Measurements from ENCODE around the gene FADS3.

Gene FADS3

DNA sequence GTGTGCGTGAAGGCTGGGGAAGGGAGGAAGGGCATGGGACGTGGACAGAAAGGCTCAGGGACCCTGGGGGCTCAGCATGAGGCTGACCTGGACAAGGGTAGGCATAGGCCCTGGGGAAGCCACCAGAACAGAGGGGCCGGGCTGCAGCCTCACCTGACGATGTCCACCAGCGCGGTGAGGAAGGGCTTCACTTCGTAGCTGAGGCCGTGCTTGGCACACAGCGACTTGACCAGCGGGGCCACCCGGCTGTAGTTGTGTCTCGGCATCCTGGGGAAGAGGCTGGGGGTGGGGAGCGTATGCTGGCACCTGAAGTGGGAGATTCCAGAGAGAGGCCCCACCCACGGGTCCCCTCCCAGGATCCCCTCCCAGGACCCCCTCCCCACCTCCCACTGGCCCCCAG, 15.6 kb downstream of the FADS3 start:
- DNase-seq (ENCODE audit: low read depth) = no peak

- no peak for DNase-seq (ENCODE audit: low read depth)
Observed at GRCh38 chr11:61874853-61875252, 16.5 kb downstream of the FADS3 start.

DNA sequence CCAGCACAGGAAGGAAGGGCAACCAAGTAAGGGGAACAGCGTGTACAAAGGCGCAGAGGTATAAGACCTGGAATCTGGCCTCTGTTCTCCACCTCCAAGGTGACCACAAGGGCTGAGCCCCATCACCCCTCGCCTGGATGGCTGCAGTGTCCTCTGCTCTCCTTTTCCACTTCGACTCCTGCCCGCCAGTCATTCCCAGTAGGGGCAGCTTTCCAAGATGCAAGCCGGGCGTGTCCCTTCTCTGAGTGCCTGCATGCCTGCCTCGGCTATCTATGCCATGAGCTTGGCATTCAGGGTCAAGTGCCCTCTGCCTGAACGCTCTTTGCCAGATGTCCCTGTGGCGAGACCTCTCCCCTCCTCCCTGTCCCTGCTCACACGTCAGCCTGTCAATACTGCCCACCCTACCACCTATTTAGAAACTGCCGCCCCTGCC, 17.0 kb downstream of the FADS3 start:
- DNase-seq (ENCODE audit: low read depth) = no peak

- DNase-seq (ENCODE audit: low read depth) = no peak
Observed at GRCh38 chr11:61873588-61874376, 17.6 kb downstream of the FADS3 start.

DNA sequence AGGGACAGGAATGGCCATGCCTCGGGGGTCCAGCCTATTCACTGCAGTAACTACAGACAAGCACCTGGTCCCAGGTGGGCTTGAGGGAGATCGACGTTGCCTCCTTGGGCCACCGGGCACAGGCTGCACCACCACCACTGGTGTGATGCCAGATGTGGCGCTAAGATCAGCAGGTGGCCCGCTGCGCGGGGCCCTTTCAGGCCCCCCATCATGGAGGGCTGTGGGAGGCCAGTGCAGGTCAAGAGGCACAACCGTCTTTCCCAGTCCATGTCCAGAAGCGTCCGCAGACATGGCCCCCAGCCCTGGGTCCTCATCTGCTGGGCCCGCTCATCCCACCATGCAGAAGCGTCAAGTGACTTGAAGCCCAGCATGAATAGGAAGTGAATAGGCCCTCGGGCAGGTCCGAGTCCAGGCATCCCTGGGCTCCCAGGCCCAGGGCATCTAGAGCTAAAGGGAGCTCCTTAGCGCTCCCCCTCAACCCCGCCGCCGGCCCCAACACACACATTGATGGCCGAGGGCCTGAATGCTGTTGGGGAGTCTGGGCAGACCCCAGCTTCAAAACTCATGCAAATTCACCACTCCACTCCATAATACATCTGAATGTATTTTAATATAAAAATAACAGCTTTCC, 18.3 kb downstream of the FADS3 start:
- DNase-seq (ENCODE audit: low read depth) = no peak

DNA sequence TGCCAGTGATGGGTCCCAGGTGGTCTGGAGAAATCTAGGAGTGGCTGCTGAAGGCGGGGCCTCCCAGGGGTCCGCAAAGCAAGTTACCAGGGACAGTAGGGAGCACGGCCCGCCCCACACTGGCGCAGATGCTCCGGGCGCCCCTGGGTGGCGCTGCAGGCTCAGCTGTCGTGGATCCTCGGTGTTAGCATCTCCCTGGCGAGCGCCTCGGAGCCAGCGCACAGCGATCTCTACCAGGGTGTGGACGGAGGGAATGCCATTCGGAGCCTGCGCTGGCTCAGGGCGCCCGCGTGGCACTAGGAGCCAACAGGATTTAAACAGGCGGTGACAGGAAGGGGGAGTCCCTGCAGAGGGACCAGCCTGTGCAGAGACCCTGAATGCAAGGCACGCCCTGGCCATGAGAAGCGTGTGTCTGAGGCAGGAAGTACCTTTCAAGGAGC, 20.2 kb downstream of the FADS3 start:
- peak; percentile 35 for DNase-seq (ENCODE audit: low read depth)

GRCh38 chr11:61870541-61871031, 20.8 kb downstream of the FADS3 start:
- DNase-seq (ENCODE audit: low read depth) = no peak

- DNase-seq (ENCODE audit: low read depth) = no peak
Observed at GRCh38 chr11:61869708-61870451, 21.5 kb downstream of the FADS3 start.

GRCh38 chr11:61869429-61869707, 22.0 kb downstream of the FADS3 start:
- DNase-seq (ENCODE audit: low read depth) = no peak

- no peak for DNase-seq (ENCODE audit: low read depth)
Observed at GRCh38 chr11:61868571-61869428, 22.5 kb downstream of the FADS3 start.

DNA sequence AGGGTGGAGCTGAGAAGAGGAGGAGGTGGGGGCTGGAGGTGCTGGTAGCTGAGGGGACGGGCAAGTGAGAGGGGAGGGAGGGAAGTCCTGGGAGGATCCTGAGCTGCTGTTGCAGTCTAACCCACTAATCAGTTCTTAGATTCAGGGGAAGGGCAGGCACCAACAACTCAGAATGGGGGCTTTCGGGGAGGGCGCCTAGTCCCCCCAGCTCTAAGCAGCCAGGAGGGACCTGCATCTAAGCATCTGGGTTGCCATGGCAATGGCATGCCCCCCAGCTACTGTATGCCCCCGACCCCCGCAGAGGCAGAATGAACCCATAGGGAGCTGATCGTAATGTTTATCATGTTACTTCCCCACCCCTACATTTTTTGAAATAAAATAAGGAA, 24.4 kb downstream of the FADS3 start:
- no peak for DNase-seq (ENCODE audit: low read depth)

GRCh38 chr11:61866231-61866957, 25.0 kb downstream of the FADS3 start:
- no peak for DNase-seq (ENCODE audit: low read depth)

DNA sequence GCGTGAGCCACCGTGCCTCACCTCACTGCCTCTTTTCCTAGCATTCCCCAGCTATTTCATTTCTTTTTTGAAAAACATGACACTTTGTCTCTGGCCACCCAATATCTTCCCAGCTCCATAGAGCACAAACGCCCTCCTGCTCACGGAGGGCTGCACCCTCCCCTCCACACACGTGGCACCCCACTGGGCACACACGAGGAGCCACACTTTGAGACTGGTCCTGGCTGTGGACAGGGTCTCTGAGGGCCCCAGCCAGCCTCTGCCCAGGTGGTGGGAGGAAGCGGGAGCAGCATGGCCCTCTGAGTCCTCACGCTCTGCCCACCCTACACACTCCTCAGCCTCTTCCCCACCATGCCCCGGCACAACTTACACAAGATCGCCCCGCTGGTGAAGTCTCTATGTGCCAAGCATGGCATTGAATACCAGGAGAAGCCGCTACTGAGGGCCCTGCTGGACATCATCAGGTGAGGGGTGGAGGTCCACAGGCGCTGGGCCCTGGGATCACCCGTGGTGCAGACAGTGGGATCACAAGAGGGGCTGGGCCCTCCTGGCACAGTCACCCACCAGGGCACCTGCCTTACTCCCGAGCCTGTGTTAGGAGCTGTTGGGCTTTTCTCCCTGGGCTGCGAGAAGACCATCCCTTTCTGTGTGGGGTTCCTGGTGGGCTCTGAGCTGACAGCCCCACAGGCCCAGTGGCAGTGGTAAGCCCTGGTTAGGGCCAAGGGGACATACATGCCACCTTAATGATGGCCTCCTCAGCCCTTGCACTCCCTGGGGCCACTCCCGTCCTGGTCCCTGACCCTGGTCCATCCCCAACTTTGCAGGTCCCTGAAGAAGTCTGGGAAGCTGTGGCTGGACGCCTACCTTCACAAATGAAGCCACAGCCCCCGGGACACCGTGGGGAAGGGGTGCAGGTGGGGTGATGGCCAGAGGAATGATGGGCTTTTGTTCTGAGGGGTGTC, 26.2 kb downstream of the FADS3 start:
- DNase-seq (ENCODE audit: low read depth) = no peak

DNA sequence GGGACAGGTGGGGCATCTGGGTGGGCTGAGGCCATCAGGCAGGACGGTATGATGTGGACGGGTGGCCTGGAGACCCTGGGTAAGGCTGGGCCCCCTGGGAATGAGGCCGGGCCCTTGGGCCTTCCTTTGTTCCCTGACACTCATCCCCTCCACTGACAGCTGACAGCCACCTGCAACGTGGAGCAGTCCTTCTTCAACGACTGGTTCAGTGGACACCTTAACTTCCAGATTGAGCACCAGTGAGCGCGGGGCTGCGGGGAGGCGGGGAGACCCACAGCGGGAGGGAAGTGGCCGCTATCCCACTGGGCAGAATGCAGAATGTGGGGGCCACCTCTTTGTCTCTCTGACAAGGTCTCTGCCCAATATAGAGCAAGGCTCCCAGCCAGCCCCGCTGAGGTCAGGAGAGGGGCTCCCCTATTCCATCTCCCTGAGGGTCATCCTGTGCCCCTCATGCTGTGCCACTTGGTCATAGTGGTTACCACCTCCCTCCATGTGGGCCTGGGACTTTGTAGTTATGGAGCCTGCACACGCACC, 27.7 kb downstream of the FADS3 start:
- no peak for DNase-seq (ENCODE audit: low read depth)

GRCh38 chr11:61862714-61863547, 28.4 kb downstream of the FADS3 start:
- DNase-seq (ENCODE audit: low read depth) = no peak

DNA sequence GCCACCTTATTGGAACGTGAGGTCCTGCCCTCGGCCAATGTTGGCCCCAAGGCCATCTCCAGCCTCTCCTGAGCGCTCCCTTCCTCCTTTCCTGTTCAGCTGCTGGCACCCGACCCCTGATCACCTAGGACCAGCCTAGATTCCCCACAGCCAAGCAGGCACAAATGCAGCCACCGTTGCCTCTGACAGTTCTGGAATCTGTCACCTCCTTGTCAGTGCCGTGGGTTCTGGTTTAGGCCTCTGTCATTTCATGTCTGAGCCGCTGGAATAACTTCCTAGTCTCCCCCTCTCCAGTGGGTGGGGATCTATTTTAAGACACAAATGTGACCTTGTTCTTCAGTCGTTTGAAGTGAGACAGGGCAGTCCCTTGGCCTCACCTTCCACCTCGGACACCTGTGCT, 29.7 kb downstream of the FADS3 start:
- DNase-seq (ENCODE audit: low read depth) = no peak

DNA sequence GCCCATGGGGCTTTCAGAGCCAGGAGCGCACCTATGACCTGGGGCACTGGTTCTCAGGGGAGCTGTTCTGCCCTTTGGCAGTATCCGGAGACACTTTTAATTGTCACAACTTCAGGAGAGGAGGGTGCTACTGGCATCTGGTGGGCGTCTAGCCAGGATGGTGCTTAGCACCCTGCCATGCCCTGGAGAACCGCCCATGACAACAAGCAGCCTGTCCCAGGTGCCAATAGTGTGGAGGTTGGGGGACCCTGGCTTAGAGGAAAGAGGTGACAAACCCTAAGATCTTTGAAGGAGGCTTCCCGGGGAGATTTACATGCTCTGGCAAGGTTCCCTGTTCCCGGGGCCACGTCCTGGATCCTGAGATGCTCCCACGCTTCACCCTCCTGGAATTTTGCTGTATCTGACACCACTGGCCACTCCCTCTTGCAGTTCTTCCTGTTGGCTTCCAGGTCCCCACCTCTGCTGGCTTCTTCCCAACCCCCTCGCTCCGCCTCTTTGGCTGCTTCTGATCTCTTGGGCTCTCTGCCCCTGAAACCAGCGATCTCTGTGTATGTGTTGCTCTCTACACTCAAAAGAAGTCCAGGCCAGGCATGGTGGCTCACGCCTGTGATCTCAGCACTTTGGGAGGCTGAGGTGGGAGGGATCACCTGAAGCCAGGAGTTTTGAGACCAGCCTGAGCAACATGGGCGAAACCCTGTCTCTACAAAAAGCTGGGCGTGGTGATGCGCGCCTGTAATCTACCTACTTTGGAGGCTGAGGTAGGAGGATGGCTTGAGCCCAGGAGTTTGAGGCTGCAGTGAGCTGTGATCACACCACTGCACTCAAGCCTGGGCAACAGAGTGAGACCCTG, 31.1 kb downstream of the FADS3 start:
- no peak for DNase-seq (ENCODE audit: low read depth)

Data from T-helper 22 cell (primary cell).